Muscle of arm (tissue), 12 donors: ENCODE measurements around the gene HOXA11. TPM values are rescaled to one million over a fixed set of nuclear protein-coding genes. Genes with fewer than 3 reads are reported as not detected.

Source experiments
- DNase-seq: peaks from one replicate; pipeline ENCODE4 v3.0.0-alpha.2; 2013
- polyA plus RNA-seq, 12 donors: library from polyadenylated mRNA; unstranded; fragments of 120-200 nt; gene quantifications; one replicate each; pipeline ENCODE4 v1.2.1, GENCODE V29; 2013; ENCODE audit not compliant: insufficient read length in 12 of 12

The HOXA11 gene
- polyA plus RNA-seq, 12 donors = 0.58 to 10.1 (median 2.2) TPM; not detected in 1

GRCh38 chr7:27159266-27160144 is 25.5 kb downstream of the HOXA11 start:
- no peak for DNase-seq

GRCh38 chr7:27158436-27159265 is 26.4 kb downstream of the HOXA11 start:
- no peak for DNase-seq

GRCh38 chr7:27157702-27158431 is 27.2 kb downstream of the HOXA11 start:
- DNase-seq = no peak

GRCh38 chr7:27156916-27157701 is 27.9 kb downstream of the HOXA11 start:
- DNase-seq = no peak

GRCh38 chr7:27156508-27156898 is 28.5 kb downstream of the HOXA11 start, which contains the start of gene HOXA7:
TSS of gene HOXA7 (minus strand) at chr7:27156675. CDS start at chr7:27156545, 130 bp downstream.
- peak; percentile 92 for DNase-seq

GRCh38 chr7:27155816-27156507 is 29.1 kb downstream of the HOXA11 start:
- no peak for DNase-seq

GRCh38 chr7:27154901-27155815 is 29.9 kb downstream of the HOXA11 start:
- DNase-seq = no peak

GRCh38 chr7:27154369-27154768 is 30.7 kb downstream of the HOXA11 start:
- no peak for DNase-seq

GRCh38 chr7:27153526-27153925 is 31.5 kb downstream of the HOXA11 start:
- no peak for DNase-seq

GRCh38 chr7:27152816-27153442 is 32.1 kb downstream of the HOXA11 start:
- no peak for DNase-seq

GRCh38 chr7:27151931-27152815 is 32.9 kb downstream of the HOXA11 start, which contains the start of gene HOXA3:
TSS of gene HOXA3 (minus strand) at chr7:27152583. CDS start at chr7:27110640, 41,943 bp downstream.
- peak; percentile 44 for DNase-seq

GRCh38 chr7:27151341-27151930 is 33.6 kb downstream of the HOXA11 start:
- no peak for DNase-seq

- DNase-seq = peak; percentile 86
Measured at GRCh38 chr7:27150568-27151340, 34.3 kb downstream of the HOXA11 start.

- no peak for DNase-seq
Measured at GRCh38 chr7:27149842-27150567, 35.0 kb downstream of the HOXA11 start.

GRCh38 chr7:27148756-27149641 is 36.0 kb downstream of the HOXA11 start:
- peak; percentile 41 for DNase-seq
